Stimulated activated CD4-positive, alpha-beta T cell treated with anti-CD3 and anti-CD28 coated beads, Interleukin-4, amount 100 ng/mL, for 1 hour (primary cell): ENCODE measurements around the gene NDUFAF7.
"Not testable (repeated sequence)": the region's sequence is repeated elsewhere in the genome, so short reads cannot be mapped to it uniquely, and the experiment has no call there.

Experiments used
- DNase-seq: peaks from one replicate; pipeline ENCODE4 v3.0.0-alpha.2; 2020

The NDUFAF7 gene

DNA sequence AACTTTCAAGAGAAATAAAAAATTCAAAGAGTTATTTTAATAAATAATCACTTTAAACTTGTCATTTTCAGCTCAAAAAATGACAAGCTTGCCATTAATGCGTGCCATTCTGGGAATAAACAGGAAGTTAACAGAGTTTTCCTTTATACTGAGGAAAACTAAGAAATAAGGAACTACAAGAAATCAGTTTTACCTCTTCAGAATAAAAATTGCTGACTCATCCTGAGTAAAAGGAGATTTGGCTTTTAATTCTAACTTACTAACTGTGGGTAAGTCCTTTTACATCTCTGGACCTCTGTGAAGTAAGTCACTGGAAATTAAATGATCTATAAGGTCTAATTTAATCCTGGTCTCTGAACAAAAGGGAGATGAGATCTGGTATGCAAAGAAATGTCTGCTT lies 16.2 kb upstream of the NDUFAF7 start:
- no peak for DNase-seq

GRCh38 chr2:37219046-37219445 lies 12.4 kb upstream of the NDUFAF7 start:
- DNase-seq = no peak

- DNase-seq = no peak
These were observed 8.3 kb upstream of the NDUFAF7 start for GRCh38 chr2:37223131-37223530.

DNA sequence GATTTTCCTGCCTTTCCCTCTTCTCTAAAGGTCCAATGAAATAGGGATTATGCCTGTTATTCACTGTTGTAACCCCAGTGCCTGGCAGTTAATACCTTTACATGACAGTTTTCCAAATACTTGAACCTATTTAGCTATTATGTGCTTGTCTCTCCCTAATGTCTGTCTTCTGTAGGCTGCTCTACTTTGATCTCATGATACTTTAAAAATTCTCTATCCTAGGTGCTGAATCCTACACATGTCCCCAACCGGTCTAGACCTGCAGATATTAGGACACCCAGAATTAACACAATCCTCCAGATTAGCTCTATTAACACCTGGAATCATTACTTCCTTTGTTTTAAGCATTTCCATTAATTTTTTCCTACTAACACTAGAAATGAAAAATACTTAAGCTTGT lies 7.4 kb upstream of the NDUFAF7 start:
- DNase-seq = no peak

DNA sequence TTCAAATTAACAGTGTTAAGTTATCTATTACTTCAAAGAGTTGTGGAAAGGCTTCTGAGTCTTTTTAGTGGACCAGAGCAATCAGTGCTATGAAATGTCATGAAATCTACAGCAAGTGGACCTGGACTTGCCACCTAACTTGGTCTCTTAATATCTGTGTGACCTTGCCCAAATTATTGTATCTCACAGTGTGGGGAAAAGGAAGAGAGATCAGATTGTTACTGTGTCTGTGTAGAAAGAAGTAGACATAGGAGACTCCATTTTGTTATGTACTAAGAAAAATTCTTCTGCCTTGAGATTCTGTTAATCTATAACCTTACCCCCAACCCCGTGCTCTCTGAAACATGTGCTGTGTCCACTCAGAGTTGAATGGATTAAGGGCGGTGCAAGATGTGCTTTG lies 6.3 kb upstream of the NDUFAF7 start:
- not testable (repeated sequence) for DNase-seq

DNA sequence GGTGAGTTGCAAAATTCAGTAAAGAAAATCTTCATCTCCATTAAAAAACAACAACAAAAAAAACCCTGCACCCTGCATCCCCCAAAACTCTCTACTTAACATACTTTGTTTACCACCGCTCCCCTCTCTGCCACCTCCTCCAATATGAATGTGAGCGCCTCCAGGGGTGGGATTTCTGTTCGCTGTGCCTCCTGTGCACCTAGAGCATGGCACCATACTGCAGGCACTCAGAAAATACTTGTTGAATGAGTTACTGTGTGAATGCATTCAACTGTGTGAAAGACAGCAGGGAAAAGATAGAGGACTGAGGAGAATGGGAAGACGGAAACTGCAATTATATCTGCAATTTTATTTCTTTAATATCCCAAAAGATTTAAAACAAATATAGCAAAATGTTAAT lies 4.6 kb upstream of the NDUFAF7 start:
- no peak for DNase-seq

DNA sequence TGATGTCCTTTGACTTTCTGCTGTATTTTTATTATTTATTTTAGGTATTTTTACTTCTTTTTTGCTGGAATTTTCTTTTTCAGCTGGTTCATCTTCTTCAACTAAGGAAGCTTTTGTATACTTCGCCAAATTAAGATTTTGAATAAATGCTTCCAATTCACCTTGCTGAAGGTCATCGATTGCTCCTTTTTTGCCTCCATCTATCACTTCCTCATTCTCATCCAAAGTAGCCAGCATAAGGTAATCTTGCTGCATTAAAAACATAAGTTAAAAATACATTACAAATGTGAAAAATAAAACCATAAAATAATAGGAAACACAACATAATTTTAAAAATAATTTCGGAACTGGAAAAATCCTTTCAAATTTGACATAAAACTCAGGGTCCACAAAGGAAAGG lies 2.7 kb upstream of the NDUFAF7 start:
- no peak for DNase-seq

GRCh38 chr2:37230581-37230980 lies 877 bp upstream of the NDUFAF7 start:
- no peak for DNase-seq

DNA sequence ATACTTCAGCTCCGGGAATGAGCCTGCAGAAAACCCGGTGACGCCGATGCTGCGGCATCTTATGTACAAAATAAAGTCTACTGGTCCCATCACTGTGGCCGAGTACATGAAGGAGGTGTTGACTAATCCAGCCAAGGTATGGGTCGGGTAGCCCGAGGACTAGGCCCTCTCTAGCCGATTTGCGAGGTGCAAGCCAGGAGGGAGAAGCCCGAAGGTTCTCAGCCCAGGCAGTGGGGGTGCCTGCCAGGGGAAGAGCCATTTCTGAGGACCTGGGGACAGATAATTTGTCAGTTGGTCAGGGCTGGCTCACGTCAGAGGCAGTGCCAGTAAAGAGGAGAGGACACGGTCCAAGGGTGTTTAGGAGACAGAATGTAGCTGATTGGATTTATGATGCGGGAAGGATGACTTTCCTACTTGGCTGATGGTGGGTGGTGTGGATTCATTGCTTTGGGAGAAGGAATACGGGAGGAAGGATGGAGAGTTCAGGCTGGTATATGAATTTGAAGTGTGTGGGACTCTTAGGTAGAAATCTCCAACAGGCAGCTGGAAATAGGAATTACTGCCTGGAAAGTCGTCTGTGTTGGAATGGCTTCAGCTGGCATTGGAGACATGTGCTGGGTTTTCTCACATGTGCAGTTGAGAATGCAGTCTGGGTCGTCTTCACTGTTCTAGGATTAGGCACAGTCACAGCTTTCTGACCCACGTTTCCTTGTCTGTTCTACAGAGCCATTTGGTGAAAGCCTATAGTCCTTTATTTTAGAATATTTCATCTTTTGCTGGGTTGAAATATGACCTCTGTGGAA lies 874 bp downstream of the NDUFAF7 start:
- no peak for DNase-seq

GRCh38 chr2:37243435-37243834 lies 12.0 kb downstream of the NDUFAF7 start:
- no peak for DNase-seq

DNA sequence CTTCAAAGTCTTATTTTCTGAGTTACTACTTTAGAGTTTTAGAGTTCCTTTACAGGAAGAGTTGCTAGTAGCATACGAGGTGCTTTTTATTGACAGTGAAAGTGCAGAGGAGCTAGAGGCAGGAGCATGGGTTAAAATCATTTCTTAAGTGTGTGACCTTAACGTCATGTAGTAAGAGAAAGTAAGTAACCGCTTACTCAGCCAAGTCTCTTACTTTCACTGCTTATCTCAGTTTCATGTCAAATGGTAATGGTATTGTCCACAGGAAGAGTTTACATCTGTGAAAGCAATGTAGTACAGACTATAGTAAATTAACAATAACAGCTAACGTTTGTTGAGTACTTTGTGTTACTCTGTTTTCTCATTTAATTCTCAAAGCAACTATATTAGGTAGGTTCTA lies 12.6 kb downstream of the NDUFAF7 start:
- DNase-seq = no peak

- DNase-seq = no peak
These were observed 13.3 kb downstream of the NDUFAF7 start for GRCh38 chr2:37244755-37245154.

DNA sequence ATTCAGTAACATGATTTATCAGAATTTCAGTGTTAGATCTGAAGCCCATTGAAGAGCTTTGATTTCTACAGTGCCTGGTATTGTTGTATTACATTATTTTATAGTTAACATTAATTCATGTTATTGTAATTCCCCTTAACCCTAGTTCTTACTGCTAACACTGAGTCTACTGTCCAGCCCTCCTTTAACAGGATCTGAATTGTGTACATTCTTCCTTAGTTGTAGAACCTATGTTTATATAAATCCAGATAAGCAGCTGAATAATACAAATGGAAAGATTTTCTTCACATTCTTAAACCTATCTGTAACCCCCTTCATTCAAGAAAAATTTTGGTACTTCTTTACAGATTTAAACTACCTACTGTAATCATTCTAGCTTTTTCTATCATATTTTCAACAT lies 14.7 kb downstream of the NDUFAF7 start:
- no peak for DNase-seq

DNA sequence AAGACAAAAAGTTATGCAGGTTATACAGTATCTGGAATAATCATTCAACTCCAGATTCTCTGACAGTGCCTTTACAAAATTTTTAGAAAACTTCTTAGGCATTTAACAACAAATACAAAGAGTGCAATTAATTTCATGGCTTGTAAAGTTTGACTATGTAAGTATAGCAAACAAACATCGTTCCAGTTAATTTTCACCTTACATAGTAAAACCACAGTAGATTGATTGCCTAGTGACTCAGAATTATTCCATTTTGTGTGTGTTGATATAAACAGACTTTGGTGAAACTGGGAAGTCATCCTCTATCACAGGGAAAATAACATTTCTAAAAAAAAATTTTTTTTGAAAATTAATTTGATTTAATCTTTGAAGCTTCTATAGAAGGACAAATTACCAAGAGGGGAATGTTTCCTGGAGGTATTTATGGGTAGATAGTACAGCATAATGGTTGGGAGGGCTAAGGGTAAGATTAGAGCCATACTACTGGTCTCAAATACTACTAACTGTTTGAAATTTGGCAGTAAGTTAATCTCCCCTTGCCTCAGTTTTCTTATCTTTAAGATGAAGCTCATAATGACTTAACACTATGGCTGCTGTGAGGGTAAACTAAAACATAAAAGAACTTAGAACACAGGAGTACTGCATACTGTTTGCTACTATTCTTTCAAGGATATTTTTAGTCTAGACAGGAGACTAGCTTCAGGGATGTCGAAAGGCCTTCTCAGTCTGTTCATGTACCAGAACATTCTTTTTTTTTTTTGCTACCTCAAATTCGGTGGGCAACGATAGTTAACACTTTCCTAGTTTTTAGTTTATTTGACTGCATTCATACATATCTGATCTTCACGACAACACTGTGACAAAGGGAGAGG lies 19.6 kb downstream of the NDUFAF7 start:
- no peak for DNase-seq

- no peak for DNase-seq
These were observed 31.1 kb downstream of the NDUFAF7 start for GRCh38 chr2:37262522-37262921.

DNA sequence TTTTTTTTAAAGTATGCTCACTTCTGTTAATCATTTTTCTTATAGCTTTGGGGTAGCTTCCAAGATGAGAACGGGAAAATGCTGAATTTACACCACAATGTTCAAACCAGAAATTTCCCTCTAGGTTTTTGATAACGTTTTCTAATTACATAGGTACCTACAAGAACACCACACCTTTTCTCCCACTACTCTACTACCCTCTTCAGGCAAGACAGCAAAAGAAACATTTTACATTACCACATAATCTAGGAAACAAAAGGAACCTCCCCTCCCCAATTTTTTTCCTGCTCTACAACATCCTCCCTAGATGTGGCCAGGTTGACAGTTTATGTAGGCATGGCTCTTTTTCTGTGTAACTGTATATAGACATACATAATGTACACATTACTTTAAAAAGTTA lies 32.4 kb downstream of the NDUFAF7 start:
- no peak for DNase-seq

- DNase-seq = no peak
These were observed 36.2 kb downstream of the NDUFAF7 start for GRCh38 chr2:37267685-37268084.

GRCh38 chr2:37268111-37268510 lies 36.7 kb downstream of the NDUFAF7 start:
- no peak for DNase-seq

- no peak for DNase-seq
These were observed 40.1 kb downstream of the NDUFAF7 start for GRCh38 chr2:37271376-37272067.

DNA sequence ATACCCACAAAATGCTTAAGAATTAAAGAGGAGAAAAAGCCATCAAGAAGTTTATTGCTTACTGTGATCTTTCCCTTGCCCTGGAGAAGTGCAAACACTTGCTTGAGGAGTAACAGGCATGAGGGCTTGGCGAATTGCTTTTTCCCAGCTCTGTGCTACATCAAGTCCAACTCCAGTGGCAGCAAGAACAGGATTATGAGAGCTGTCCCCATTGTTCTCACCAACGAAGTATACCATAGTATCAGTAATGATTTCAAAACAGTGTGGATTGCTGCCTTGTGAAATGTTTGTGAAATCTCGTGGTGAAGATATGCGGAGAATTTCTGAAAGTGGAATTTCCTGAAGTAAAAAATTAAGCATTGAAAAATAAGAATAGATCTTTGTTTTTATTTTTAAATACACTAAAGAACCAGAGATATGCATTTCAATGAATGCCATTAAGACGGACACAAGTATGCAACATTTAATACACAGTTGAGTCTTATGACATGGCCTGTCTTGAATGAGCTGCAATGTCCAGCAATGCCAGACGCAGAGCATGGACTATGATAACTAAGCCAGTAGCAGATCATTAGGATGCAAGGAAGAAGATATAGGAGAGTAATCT lies 43.0 kb downstream of the NDUFAF7 start:
- no peak for DNase-seq

DNA sequence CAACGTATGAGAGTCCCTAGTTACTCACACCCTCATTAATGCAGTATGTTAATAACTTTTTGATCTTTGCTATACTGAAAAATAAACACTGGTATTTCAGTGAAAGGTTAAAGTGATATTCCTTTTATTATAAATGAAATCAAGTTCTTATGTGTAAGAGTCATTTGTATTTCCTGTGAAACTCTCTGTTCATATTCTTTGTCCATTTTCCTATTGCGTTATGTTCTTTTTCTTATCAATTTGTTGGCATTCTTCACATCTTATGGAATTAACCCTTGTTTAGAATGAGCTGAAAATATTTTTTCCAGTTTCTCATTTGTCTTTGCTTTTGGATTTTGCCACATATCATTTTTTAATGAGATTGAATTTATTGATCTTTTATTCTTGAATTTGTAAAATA lies 44.8 kb downstream of the NDUFAF7 start:
- DNase-seq = no peak

- DNase-seq = no peak
These were observed 50.5 kb downstream of the NDUFAF7 start for GRCh38 chr2:37281916-37282315.

- DNase-seq = no peak
These were observed 51.3 kb downstream of the NDUFAF7 start for GRCh38 chr2:37282746-37283145.
